CD4-positive, alpha-beta T cell treated with Interleukin-1 beta for 1 hour (primary cell): ENCODE measurements around the gene TMEM145.
"Not testable (repeated sequence)": the region's sequence is repeated elsewhere in the genome, so short reads cannot be mapped to it uniquely, and the experiment has no call there.

Experiments used
- DNase-seq, 2 donors: peaks; one replicate each; pipeline ENCODE4 v3.0.0-alpha.2; 2020 to 2022

Gene TMEM145

GRCh38 chr19:42316223-42317211 is 3.4 kb downstream of the TMEM145 start:
- DNase-seq, result peak in 1 of 2 donors; percentile 15

- DNase-seq, result no peak
Measured at GRCh38 chr19:42317535-42317934, 4.4 kb downstream of the TMEM145 start.

GRCh38 chr19:42322305-42322704 is 9.2 kb downstream of the TMEM145 start:
- DNase-seq, result no peak

GRCh38 chr19:42323473-42323851 is 10.4 kb downstream of the TMEM145 start:
- no peak for DNase-seq

- peak; percentile 21 to 24 for DNase-seq
Measured at GRCh38 chr19:42323852-42324654, 10.9 kb downstream of the TMEM145 start.

GRCh38 chr19:42324655-42325307 is 11.7 kb downstream of the TMEM145 start:
- no peak for DNase-seq

- peak; percentile 99 for DNase-seq
Measured at GRCh38 chr19:42325308-42325895, 12.3 kb downstream of the TMEM145 start, which contains the start of gene MEGF8. TSS of gene MEGF8 (plus strand) at chr19:42325635. CDS start at chr19:42326244, 609 bp downstream.

- DNase-seq, result no peak
Measured at GRCh38 chr19:42325896-42326771, 13.0 kb downstream of the TMEM145 start.

- DNase-seq, result no peak
Measured at GRCh38 chr19:42326969-42327368, 13.9 kb downstream of the TMEM145 start.

- no peak for DNase-seq
Measured at GRCh38 chr19:42327381-42327780, 14.3 kb downstream of the TMEM145 start.

- DNase-seq, result no peak
Measured at GRCh38 chr19:42328106-42328505, 15.0 kb downstream of the TMEM145 start.

GRCh38 chr19:42328854-42329253 is 15.7 kb downstream of the TMEM145 start:
- no peak for DNase-seq

GRCh38 chr19:42330241-42330711 is 17.2 kb downstream of the TMEM145 start:
- no peak for DNase-seq

GRCh38 chr19:42331333-42331732 is 18.2 kb downstream of the TMEM145 start:
- DNase-seq, result not testable (repeated sequence)

- DNase-seq, result no peak
Measured at GRCh38 chr19:42332059-42332458, 18.9 kb downstream of the TMEM145 start.

GRCh38 chr19:42333018-42333417 is 19.9 kb downstream of the TMEM145 start:
- DNase-seq, result no peak

- DNase-seq, result no peak
Measured at GRCh38 chr19:42333975-42334696, 21.0 kb downstream of the TMEM145 start.

GRCh38 chr19:42334697-42335373 is 21.7 kb downstream of the TMEM145 start:
- DNase-seq, result no peak

- DNase-seq, result no peak
Measured at GRCh38 chr19:42335374-42335936, 22.3 kb downstream of the TMEM145 start.

- DNase-seq, result no peak
Measured at GRCh38 chr19:42335971-42336370, 22.9 kb downstream of the TMEM145 start.
